ENCODE data around the gene TMEM186. TPM values are rescaled to one million over a fixed set of nuclear protein-coding genes. Genes with fewer than 3 reads are reported as not detected.

TMEM186 gene
- total and polyA plus RNA-seq, 9 of the 15 experiments (the other 6 are each of a cell fraction or from before 2014, with no cell fraction given): 10.1 to 33.4 (median 16.4) TPM

GRCh38 chr16:8796469-8797363 is 723 bp downstream of the TMEM186 start (continued):
- no peak for TF ChIP-seq NKRF (IDR thresholded peaks at IDR 0.05; ENCODE audit: borderline replicate concordance)
- no peak for TF ChIP-seq PCBP2 (IDR thresholded peaks at IDR 0.05; ENCODE audit: low read depth, low read length, poor library complexity, severe bottlenecking)
- no peak for TF ChIP-seq ATF7 (IDR thresholded peaks at IDR 0.05)
- TF ChIP-seq CBX3 (IDR thresholded peaks at IDR 0.05; ENCODE audit: borderline replicate concordance in 1 of 2, low read length in 2 of 2): 0 out of 3 replicates have a peak, but pooled peaks of 1 of the 2 experiments have one; percentile 7
- no peak for TF ChIP-seq ZNF175 (CRISPR knock-in tag; IDR thresholded peaks at IDR 0.05; ENCODE audit: low read depth)
- TF ChIP-seq CEBPB (tag; IDR thresholded peaks at IDR 0.05): no peak
- no peak for TF ChIP-seq MCM3 (IDR thresholded peaks at IDR 0.05)
- peak; percentile 17 for TF ChIP-seq CTCFL (IDR thresholded peaks at IDR 0.05; ENCODE audit: borderline replicate concordance, insufficient read depth, low read depth, low read length, poor library complexity, severe bottlenecking)
- TF ChIP-seq ZFP36 (IDR thresholded peaks at IDR 0.05; ENCODE audit: low read depth, low read length, partially characterized antibody): peak; percentile 45
- 0 out of 2 replicates have a peak, but pooled peaks have one; percentile 21 for TF ChIP-seq BCOR (IDR thresholded peaks at IDR 0.05)
- TF ChIP-seq RBM25 (IDR thresholded peaks at IDR 0.05; ENCODE audit: low read depth, low read length, severe bottlenecking): peak; percentile 53
- no peak for TF ChIP-seq ZBTB11 (CRISPR knock-in tag; IDR thresholded peaks at IDR 0.05)
- TF ChIP-seq PRDM10 (IDR thresholded peaks at IDR 0.05; ENCODE audit: partially characterized antibody): no peak
- no peak for TF ChIP-seq ZNF347 (CRISPR knock-in tag; IDR thresholded peaks at IDR 0.05; ENCODE audit: low read depth)

All from K562 (cell line).